SW480 (cell line): ENCODE results near the gene HECW1.

Source experiments
- DNase-seq: peaks from one replicate; pipeline ENCODE4 v3.0.0-alpha.2; 2016; ENCODE audit warnings: low spot score

The HECW1 gene

DNA sequence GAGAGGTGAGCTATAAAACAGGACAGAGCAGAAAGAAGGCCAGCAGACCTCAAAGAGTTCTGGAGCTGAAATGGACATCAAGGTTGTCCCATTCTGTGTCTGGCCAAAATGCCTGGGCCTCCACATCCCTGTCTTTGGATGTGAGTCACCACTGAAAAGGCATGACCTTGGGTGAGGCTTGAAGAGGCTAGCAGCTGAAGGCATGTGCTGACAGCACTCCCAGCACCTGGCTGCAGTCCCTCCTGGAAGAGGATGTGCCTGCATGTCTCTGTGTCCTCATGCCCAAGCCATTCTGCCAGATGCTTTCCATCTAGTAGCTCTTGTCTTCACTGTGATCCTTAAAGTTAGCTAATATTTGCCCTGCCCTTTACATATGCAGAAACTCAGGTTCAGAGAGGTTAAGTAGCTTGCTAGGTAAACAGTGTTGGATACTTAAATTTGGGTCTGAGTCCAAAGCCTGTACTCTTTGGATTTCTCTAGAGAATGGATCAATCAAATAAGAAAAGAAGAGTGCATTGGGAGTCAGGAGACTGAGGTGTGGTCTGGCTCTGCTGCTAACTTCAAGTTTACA lies 35.8 kb downstream of the HECW1 start:
- DNase-seq: no peak

DNA sequence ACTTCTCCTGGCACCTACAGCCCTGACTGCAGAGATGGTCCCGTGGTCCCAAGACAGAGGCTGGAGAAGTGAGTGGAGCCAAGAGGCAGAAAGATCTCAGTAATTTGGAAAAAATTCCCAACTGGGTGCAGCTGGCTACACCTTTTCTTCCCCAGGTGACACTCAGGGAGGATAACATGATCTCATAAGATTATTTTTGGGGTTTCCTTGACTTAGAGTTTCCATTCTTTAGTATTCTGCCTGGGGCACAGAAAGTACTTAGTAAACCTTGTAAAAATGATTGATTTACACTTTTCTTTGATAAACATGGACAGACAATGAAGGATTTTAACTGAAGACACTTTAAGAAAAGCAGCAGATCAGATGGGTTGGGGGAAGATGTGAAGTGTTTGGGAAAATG lies 38.6 kb downstream of the HECW1 start:
- no peak for DNase-seq

DNA sequence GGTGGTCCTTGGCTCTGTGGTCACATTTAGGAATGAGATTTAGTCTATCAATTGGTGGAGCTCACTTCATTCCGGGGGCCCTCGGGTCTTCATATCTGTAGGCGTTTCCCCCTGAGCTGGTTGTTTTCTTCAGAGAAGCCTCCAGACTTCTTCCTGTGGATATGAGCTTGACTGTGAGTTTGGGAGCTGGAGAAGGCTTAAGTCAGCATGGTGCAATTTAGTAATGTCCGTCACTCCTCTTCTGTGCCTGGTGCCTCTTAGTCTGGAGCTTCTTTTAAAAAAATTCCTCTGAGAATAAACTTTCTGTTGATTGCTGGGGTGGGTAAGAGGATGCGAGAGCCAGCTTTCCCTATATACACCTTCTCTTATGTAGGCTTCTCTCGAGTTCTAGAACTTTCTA lies 40.2 kb downstream of the HECW1 start:
- no peak for DNase-seq

DNA sequence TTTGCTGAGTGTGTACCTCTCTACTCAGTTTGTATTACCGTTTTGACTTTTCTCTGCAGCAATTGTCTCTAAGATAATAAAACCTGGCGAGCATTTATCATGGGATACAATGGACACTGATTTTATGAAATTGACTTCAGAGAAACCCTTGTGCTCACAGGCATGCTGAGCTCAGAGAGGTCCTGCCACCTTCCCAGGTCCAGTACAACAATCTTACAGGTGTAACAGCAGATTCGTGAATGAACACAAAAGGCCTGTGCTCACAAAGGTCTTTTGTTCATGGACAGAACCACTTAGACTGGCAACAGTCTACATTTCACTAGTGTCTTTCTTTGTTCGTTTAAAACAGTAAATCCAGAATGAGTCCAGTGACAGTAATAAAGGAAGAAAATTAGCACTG lies 43.2 kb downstream of the HECW1 start:
- DNase-seq: no peak

DNA sequence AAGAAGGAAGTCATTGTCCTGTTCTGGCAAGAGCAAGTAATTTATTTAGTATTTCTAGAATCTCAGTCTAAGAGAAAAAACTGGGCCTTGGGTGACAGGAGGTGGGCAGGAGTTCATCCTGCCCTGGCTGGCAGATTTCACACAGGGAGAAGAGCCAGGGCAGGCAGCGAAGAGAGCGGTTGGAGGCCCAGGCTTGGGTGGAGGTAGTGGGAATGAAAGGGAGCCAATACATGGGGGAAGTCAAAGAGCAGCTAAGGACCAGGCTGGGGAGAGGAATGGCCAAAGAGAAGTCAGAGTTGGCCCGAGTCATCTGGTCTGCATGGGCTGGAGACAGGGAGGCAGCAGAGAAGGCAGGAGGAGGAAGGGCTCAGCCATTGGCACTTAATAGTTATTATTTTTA lies 51.4 kb downstream of the HECW1 start:
- no peak for DNase-seq

DNA sequence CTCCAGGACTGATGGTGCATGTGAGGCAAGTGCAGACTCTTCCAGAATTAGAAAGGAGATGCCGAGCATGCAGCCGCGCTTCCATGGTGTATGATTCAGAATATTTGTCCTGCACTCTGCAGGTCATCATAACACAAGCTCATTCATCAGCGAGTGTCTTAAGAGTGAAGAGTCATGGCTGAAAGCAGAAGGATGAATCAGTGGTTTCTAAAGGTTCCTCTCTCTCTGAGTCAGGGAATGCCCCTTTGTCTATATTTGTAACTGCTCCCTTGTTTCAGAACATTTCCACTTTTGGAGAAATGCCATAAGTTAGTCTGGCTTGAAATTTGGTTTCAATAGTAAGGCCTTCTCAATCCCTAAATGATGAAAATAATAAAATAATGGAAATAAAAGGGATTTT lies 52.3 kb downstream of the HECW1 start:
- no peak for DNase-seq

DNA sequence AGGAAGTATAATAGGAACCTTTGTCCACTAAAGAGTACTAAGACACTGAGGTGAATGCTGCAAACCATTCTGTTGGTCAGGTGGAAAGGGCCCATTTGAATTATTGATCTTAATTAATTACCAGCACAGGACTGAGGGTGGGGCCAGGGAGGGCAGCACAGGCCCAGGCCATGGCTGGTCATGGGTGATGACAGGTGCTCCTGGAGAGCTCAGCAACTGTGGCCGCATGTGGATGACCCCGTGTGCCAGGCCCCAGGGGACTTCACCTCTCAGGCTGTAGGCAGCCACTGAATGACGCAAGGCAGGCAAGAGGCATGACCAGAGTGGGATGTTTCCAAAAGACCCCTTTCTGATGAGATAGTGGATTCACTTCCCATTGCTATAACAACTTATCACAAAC lies 54.2 kb downstream of the HECW1 start:
- DNase-seq: no peak

DNA sequence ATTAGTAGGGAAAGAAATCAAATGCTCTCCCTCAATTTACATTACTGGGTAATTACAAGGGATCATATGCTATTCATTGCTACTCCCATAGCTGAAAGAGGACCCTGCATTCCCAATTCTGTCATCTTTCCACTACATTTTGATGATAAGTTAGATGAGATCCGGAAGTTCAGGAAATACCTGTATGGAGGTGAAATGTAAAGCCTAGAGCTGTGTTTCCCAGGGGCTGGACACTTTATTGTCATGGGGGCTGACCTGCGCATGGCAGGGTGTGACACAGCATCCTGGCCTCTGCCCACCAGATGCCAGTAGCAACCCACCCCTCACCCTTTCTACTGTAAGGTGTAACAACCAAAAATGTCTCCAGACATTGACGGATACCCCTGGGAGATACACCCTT lies 56.6 kb downstream of the HECW1 start:
- no peak for DNase-seq

DNA sequence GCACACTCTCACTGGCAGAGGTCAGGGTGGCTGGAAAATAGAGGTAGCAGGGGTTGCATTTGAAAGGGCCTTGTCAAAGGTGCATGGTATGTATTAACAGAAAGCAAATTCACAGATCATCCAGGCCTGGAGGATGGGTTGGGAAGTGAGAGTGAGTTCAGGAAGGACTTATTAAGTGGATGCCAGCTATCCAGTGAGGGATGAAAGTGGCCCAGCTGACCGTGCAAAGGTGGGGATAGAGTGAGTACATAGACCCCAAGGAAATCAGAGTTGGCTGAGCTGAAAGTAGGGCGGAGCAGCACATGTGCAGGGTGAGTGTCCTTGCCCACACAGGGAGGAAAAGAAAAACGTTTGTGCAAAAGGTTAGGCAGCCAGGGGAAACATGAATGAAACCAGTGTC lies 58.1 kb downstream of the HECW1 start:
- no peak for DNase-seq

DNA sequence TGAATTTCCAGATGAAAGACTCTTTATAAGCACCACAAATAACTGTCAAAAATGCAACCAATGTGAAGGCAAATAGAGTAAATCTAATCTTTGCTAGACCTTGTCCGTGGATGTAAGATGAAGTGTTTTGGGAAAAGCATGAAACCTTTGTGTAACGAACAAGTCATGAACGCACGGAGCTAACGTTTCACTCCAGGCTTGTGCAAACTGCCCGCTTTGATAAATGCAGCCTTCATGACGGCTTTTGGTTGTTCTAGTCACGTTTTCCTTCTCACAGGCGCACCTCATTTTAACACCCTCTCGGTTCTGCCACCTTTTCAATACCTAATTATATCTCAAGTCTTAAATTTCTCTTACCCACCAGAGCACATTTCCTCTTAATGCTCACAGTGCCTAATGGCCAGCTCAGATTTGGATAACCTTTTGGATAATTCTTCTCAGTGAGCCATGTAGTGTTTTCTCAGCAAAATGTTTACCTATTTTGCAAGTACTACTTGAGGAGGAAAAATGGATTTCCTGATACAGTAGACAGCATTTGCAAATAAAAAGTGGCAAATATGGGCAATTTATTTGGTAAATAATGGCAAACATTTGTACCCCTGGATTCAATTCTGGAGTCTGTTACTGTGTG lies 63.2 kb downstream of the HECW1 start:
- no peak for DNase-seq

DNA sequence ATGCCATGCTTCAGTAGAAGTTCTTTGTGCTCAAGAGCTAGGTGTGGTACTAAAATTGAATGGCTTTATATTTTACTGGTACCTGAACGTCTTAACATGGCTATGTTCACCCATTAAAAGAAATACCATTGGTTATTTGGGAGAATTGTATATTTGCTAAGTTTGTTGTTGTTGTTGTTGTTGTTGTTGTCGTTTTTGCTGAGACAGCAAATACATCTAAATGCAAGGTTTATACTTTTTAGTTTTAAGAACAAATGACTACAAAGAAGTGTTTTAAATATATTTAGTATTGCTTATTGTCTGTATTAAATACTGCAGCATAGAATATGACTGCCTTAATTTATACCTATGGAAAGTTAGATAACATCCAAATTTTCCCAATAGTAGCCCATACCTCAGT lies 66.9 kb downstream of the HECW1 start:
- no peak for DNase-seq

DNA sequence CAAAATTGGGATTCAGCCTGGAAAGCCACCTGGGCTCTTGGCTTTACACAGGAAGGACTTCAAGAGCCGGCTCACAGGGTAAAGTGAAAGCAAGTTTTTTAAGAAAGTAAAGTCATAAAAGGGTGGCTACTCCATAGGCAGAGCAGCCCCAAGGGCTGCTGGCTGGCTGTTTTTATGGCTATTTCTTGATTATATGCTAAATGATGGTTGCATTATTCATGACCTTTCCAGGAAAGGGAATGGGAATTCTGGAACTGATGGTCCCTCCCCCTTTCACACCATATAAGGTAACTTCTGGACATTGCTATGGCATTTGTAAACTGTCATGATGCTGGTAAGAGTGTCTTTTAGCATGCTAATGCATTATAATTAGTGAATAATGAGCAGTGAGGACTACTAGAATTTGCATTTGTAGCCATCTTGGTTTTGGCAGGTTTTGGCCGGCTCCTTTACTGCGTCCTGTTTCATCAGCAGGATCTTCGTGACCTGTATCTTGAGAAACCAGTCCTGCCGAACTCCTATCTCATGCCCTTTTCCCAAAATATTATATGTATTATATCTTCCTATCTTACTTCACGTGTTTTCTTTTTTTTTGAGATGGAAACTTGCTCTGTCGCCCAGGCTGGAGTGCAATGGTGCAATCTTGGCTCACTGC lies 80.5 kb downstream of the HECW1 start:
- no peak for DNase-seq

DNA sequence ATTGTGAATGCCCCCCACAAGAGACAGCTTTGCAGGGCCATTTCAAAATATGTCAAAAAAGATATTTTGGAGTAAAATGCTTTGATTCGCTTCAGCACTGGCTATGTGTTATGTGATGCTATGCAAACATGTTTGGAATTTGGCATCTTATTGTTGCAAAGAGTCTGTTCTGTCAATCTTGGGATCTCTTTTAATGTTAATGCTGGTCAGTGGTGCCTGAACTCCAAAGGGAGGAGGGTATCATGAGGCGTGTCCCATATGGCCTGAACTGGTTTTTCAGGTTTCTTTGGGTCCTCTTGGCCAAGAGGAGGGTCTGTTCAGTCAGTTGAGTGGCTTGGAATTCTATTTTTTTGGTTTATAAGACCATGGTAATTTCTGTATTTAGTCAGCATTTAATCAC lies 81.4 kb downstream of the HECW1 start:
- DNase-seq: no peak

DNA sequence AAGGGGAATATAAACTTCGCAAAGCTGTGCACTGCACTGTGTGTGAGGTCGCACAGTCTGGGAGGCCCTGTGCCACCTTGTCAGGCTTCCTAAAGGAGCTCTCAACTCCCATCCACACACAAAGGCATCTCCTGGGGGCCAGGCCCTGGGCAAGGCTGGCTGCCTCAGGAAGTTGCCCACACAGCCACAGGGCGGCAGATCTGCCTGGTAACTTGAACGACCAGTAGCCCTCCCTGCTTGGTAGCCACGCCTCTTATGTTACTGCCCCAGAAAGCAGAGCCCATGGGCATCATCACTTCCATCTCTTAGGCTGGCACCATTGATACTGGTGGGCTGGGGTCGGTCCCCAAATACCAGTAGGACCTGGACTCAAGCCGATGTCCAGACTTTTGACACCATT lies 82.8 kb downstream of the HECW1 start:
- DNase-seq: no peak

DNA sequence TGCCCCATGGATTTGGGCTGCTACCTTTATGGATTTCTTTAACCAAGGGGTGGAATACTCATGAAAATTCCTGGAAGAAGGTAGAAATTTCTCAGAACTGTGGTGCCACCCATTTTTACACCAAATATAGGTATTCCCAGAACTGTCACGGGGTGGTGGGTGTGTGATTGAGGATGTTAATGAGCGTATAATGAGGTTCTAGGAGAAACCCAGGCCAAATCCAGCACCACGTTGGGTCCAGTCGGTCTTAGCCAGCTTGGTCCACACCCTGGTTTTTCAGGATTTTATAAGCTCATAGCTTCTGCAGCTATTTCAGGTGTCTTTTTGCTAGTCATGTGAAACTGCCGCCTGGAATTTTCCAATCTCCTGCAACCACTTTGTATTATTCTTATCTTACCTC lies 83.3 kb downstream of the HECW1 start:
- DNase-seq: no peak

DNA sequence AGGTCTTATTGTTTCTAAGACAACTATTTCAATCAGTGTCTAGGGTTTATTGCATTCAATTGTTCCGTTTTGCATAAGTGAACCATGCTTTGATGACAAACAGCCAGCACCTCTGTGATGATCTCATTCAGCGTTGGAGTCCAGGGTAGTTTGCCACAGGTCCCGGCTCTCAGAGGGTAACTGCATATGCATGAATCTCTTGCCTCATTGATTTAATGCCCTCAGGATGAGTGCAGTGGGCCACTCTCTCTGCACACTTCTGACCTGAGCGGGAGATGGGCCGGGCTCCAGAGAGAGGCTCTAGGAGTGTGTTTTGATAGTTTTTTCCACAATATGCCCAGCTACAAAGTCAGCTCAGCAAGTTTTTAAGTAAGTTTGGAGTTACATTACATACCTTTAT lies 83.9 kb downstream of the HECW1 start:
- DNase-seq: no peak

DNA sequence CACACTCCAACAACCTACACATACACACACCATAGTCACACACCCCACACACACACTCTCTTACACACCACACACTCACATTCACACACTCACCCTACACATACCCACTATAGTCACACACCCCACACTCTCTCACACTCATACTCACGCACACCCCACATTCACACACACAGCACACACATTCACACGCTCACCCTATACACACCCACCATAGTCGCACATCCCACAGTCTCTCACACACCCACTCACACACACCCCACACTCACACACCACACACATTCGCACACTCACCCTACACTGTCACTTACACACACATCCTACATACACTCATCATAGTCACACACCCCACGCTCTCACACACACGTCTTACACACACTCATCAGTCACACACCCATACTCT lies 85.6 kb downstream of the HECW1 start:
- no peak for DNase-seq

DNA sequence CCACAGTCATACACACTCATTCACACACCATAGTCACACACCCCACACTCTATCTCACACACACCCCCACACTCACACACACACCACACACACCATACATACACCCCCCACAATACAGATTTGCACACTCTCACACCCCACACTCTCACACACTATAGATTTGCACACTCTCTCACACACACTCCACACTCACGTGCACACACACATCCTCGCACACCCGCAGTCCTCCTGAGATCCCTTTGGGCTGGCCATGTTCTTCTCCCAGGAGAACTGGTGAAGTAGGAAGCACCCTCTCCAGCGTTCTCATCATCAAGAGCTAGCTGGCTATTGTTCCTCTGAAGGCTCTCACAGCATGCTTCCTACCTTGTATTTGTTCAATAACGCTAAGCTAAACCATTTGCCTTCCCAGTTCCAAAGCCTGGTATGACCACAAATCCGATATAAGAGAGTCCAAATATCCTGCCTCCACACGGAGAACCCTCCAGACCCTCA lies 86.2 kb downstream of the HECW1 start:
- DNase-seq: no peak

DNA sequence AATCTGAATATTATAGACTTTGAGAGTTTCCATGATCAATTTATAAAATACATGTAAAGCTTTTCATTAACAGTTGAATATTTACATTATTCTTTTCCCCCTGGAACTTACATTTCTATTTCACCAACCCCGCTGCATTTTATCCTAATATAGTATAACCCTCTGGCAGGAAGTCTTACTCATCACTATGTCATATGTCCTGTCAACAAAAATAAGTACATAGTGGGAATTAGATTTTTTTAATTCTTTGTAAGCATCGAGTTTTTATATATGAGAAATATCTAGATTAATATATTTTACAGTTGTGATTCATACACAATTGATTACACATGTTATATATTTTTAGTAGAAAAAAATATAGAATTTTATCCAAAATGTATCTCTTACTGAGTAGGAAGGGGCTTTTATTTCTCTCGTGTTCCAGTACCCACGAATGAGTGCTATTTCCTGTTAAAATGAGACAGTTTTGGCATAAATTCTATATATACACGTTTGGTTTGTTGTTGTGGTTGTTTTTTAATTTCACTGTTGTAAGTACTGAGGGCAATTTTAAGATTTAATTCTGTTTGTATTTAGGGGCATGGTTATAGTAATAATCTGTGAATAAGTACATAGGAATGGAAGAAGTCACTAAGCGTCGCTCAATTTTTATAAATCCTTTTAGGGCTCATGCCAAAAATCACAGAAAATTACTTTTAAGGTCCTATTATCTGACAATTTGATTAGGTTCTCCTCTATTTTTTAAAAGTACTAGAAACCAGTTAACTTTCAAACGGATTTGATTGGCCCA lies 87.1 kb downstream of the HECW1 start:
- DNase-seq: no peak

DNA sequence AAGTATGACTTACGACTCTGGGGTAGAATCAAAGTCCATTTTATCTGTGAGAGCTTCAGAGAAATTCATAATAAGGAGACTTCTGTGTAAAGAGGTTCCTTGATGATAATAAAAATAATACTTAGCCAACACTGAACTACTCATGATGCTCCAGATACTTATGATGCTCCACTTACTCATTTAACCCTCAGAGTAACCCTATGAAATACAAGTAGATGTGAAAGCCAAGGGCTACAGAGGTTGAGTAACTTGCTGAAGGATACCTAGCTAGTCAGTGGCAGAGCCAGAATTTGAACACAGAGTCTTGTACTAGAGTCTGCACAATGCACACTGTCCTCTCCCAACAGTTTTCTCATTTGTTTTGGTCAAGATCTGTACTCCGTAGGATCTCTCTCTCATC lies 89.5 kb downstream of the HECW1 start:
- no peak for DNase-seq

DNA sequence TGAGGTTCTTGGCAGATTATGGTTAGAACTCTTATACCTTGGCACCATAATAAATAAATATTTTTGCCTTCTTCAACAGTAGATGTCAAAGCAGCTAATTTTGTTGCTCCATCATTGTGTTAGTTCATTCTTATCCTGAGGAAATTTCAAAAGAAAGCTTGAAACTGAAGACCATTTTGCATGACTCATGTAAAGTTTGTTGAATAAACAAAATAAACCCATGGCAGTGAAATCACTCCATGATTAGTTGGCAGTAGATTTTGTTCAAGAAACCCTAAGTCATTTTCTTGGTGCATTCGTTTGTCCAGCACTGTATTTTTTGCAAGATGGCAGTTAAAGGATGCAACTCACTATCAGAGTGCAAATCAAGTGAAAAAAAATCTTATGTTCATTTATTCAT lies 91.6 kb downstream of the HECW1 start:
- no peak for DNase-seq

DNA sequence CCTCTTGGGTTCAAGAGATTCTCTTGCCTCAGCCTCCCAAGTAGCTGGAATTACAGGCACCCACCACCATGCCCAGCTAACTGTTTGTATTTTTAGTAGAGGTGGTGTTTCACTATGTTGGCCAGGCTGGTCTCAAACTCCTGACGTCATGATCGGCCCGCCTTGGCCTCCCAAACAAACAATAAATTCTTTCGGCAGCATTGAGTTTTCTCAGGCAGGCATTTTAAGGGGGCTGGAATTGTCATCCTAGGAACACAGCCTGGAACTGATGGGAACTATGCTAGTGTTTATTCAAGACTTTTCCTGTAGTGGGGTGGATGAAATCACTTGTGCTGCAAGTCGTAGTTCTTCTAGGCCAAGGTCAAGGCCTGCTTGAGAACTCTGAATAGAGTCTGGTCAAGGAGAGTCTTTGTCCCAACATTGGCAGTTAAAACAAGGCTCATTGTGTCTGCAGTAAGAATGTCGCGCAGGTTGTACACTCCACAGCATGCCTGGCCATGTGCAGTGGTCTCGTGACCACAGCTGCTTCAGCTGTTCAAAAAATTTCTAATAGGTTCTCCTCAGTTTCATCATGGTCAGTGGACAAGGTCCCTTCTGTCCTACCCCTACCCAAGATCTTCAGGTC lies 92.8 kb downstream of the HECW1 start:
- no peak for DNase-seq

DNA sequence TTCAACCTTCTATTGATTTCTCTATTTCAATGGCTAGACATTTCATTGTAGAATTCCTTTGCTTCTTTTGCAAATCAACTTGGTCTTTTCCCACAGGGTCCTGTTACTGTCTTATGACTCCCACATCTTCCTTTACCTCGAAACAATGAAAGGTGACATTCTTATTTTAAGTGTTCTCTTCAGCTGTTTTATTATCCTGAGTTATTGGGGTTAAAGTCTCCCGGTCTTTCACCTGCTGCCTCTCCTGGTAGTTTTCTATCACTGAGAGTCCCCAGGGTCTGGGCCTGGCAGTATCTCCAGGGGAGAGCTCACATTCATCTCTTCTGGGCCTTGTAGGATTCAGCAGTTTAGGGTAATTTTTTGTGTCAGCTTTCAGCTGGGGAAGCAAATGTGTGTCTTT lies 95.8 kb downstream of the HECW1 start:
- no peak for DNase-seq
